Measurements from ENCODE around the gene LRRN4. TPM values are rescaled to one million over a fixed set of nuclear protein-coding genes. Genes with fewer than 3 reads are reported as not detected.

Gene LRRN4
- total RNA-seq, 2 experiments from 2014 or later = not detected

- intact Hi-C loops (cut with micrococcal nuclease; ENCODE audit: unreplicated experiment) = no loop called here
Measured at GRCh38 chr20:6101346-6101745, 47.5 kb upstream of the LRRN4 start.

GRCh38 chr20:6100246-6100645, 46.4 kb upstream of the LRRN4 start:
- no peaks in the 10 kb centered on the region for H3K9me3 ChIP-seq (ENCODE audit: low read length)
- no peaks in the 10 kb centered on the region for H3K36me3 ChIP-seq (ENCODE audit: insufficient read depth, low read length)
- TF ChIP-seq CTCF (conservative IDR thresholded peaks at IDR 0.05; ENCODE audit: low read length) (no peak), EZH2phosphoT487 (IDR thresholded peaks at IDR 0.05; ENCODE audit: borderline replicate concordance, low read depth, low read length) (no peak)
- no TSS peak for BruUV-seq (replicated peaks)
- H3K4me2 ChIP-seq (ENCODE audit: low read length) = no peak overlapping the region
- H4K20me1 ChIP-seq (ENCODE audit: insufficient read depth, low read length) = no peaks in the 10 kb centered on the region
- no peaks in the 10 kb centered on the region for H3K9me2 ChIP-seq (ENCODE audit: insufficient read depth, low read length)
- DNase-seq (ENCODE audit: low spot score) = no peak
- no peak overlapping the region for H3K4me3 ChIP-seq (ENCODE audit: low read depth, low read length, poor library complexity, severe bottlenecking)
- no peaks in the 10 kb centered on the region for H3K79me2 ChIP-seq (ENCODE audit: insufficient read depth, low read depth, low read length)
- POLR2A ChIA-PET = no interaction called here
- CTCF ChIA-PET (ENCODE audit: unreplicated experiment) = no interaction called here
- no peak overlapping the region for H3K27ac ChIP-seq (ENCODE audit: low read depth, low read length, poor library complexity, severe bottlenecking)
- H3K4me1 ChIP-seq (ENCODE audit: insufficient read depth, low read length, poor library complexity, severe bottlenecking) = no peaks in the 10 kb centered on the region
- no peak overlapping the region for H2AFZ ChIP-seq (ENCODE audit: low read length)
- intact Hi-C loops (cut with micrococcal nuclease; ENCODE audit: unreplicated experiment) = no loop called here

More at GRCh38 chr20:6101346-6101745, 47.5 kb upstream of the LRRN4 start:
- no peak overlapping the region for H2AFZ ChIP-seq (ENCODE audit: low read length)
- POLR2A ChIA-PET = interaction anchor here (0.6 kb wide), 1 partner anchor 26 kb away, joined by 4 read pairs; no protein-coding TSS in a partner anchor
- H3K27ac ChIP-seq (ENCODE audit: low read depth, low read length, poor library complexity, severe bottlenecking) = no peak overlapping the region
- DNase-seq (ENCODE audit: low spot score) = no peak
- H3K79me2 ChIP-seq (ENCODE audit: insufficient read depth, low read depth, low read length) = no peaks in the 10 kb centered on the region
- H3K4me1 ChIP-seq (ENCODE audit: insufficient read depth, low read length, poor library complexity, severe bottlenecking) = no peaks in the 10 kb centered on the region
- TF ChIP-seq CTCF (conservative IDR thresholded peaks at IDR 0.05; ENCODE audit: low read length) (no peak), EZH2phosphoT487 (IDR thresholded peaks at IDR 0.05; ENCODE audit: borderline replicate concordance, low read depth, low read length) (no peak)
- no peaks in the 10 kb centered on the region for H3K9me2 ChIP-seq (ENCODE audit: insufficient read depth, low read length)
- H3K4me2 ChIP-seq (ENCODE audit: low read length) = no peak overlapping the region
- H3K9me3 ChIP-seq (ENCODE audit: low read length) = no peaks in the 10 kb centered on the region
- BruUV-seq (replicated peaks) = no TSS peak
- H4K20me1 ChIP-seq (ENCODE audit: insufficient read depth, low read length) = no peaks in the 10 kb centered on the region
- no peaks in the 10 kb centered on the region for H3K36me3 ChIP-seq (ENCODE audit: insufficient read depth, low read length)
- CTCF ChIA-PET (ENCODE audit: unreplicated experiment) = no interaction called here
- H3K4me3 ChIP-seq (ENCODE audit: low read depth, low read length, poor library complexity, severe bottlenecking) = no peak overlapping the region

- no peak for DNase-seq (ENCODE audit: low spot score)
- Histone ChIP-seq H3K4me1 (ENCODE audit: insufficient read depth, low read length, poor library complexity, severe bottlenecking) (no peaks in the 10 kb centered on the region), H3K9me2 (ENCODE audit: insufficient read depth, low read length) (no peaks in the 10 kb centered on the region), H3K27ac (ENCODE audit: low read depth, low read length, poor library complexity, severe bottlenecking) (no peak overlapping the region), H3K9me3 (ENCODE audit: low read length) (no peaks in the 10 kb centered on the region), H4K20me1 (ENCODE audit: insufficient read depth, low read length) (no peaks in the 10 kb centered on the region), H2AFZ (ENCODE audit: low read length) (no peak overlapping the region), H3K4me2 (ENCODE audit: low read length) (no peak overlapping the region), H3K79me2 (ENCODE audit: insufficient read depth, low read depth, low read length) (no peaks in the 10 kb centered on the region), H3K36me3 (ENCODE audit: insufficient read depth, low read length) (no peaks in the 10 kb centered on the region), H3K4me3 (ENCODE audit: low read depth, low read length, poor library complexity, severe bottlenecking) (no peak overlapping the region)
- ChIA-PET POLR2A (interaction anchor here (0.6 kb wide), 1 partner anchor 141 kb away, joined by 5 read pairs; no protein-coding TSS in a partner anchor), CTCF (ENCODE audit: unreplicated experiment) (no interaction called here)
- intact Hi-C loops (cut with micrococcal nuclease; ENCODE audit: unreplicated experiment) = no loop called here
- TF ChIP-seq CTCF (conservative IDR thresholded peaks at IDR 0.05; ENCODE audit: low read length) = no peak
- BruUV-seq (replicated peaks) = no TSS peak
Measured at GRCh38 chr20:6099819-6100218, 46.0 kb upstream of the LRRN4 start.
